Activated CD4-positive, alpha-beta T cell treated with anti-CD3 and anti-CD28 coated beads for 36 hours (primary cell): ENCODE results near the gene PTRHD1. TPM values are rescaled to one million over a fixed set of nuclear protein-coding genes. Genes with fewer than 3 reads are reported as not detected.

Source experiments
- ATAC-seq: fragments of 200-7000 bp; cut with Tn5 transposase; one replicate; pipeline ENCODE4 v1.10.0; 2021; ENCODE audit warnings: mild to moderate bottlenecking, moderate library complexity
- CTCF ChIA-PET: fragments of 350-600 bp; sonication (Branson Sonifier 250); formaldehyde crosslinking; loops from one replicate; lab custom pipeline; 2021; ENCODE audit warnings: antibody characterized with exemption; lab: Charles Lee
- POLR2A ChIA-PET: fragments of 350-600 bp; sonication (Branson Sonifier 250); formaldehyde crosslinking; loops from one replicate; lab custom pipeline; 2021; ENCODE audit warnings: antibody characterized with exemption, inconsistent platforms; lab: Charles Lee
- DNase-seq: peaks from one replicate; pipeline ENCODE4 v3.0.0-alpha.2; 2020
- H3K27ac Mint-ChIP-seq: one replicate; pipeline ENCODE4 v1.8.0; 2021; ENCODE audit warnings: mixed read lengths
- H3K27me3 Mint-ChIP-seq: one replicate; pipeline ENCODE4 v1.8.0; 2021; ENCODE audit warnings: mixed read lengths
- H3K36me3 Mint-ChIP-seq: one replicate; pipeline ENCODE4 v1.8.0; 2021; ENCODE audit warnings: low read depth, mixed read lengths
- H3K4me1 Mint-ChIP-seq: one replicate; pipeline ENCODE4 v1.8.0; 2021; ENCODE audit warnings: mixed read lengths
- H3K4me3 Mint-ChIP-seq: one replicate; pipeline ENCODE4 v1.8.0; 2021; ENCODE audit warnings: mild to moderate bottlenecking, moderate library complexity, mixed read lengths
- H3K9me3 Mint-ChIP-seq: one replicate; pipeline ENCODE4 v1.8.0; 2021; ENCODE audit warnings: low read depth, mixed read lengths
- intact Hi-C, 2 experiments: fragments of 100-400 bp; cut with DNase I in 1 of 2; cut with micrococcal nuclease in 1 of 2; formaldehyde crosslinking; loops; one replicate each; pipeline versions ENCODE4 v1.14.2 to v1.15.1; 2022 to 2024; cut with DNase I, micrococcal nuclease
- total RNA-seq, 2 experiments: library from RNA; stranded (reverse); gene quantifications; one replicate each; pipeline ENCODE4 v1.2.3, GENCODE V29; 2021

PTRHD1 gene
- total RNA-seq, 2 experiments from 2014 or later: 22.3 to 26.5 TPM

- Mint-ChIP-seq H3K36me3 (peaks cover 43% of the 10 kb centered on the region), H3K27ac (peak overlapping the region; percentile 100), H3K27me3 (no peaks in the 10 kb centered on the region), H3K4me1 (peaks cover 31% of the 10 kb centered on the region), H3K4me3 (peak overlapping the region; percentile 97), H3K9me3 (no peaks in the 10 kb centered on the region)
- ATAC-seq (no peak), DNase-seq (peak; percentile 19)
- ChIA-PET CTCF (interaction anchor here (0.6 to 1.3 kb wide), 3 partner anchors 136 to 443 kb away, joined by 3 to 4 read pairs (median 3); no protein-coding TSS in a partner anchor), POLR2A (no interaction called here)
- intact Hi-C loops: loop anchor here (1.0 to 5.0 kb wide), 13 partner anchors 126 to 878 kb away; partner anchors contain the start of genes ADCY3 (in 1 of the 2), ATAD2B (in 1 of the 2), DNAJC27 (in 1 of the 2) and DTNB (in 1 of the 2)
Observed at GRCh38 chr2:24793761-24794435, 707 bp upstream of the PTRHD1 start.

- H3K27me3 Mint-ChIP-seq: no peaks in the 10 kb centered on the region
- H3K4me1 Mint-ChIP-seq: peaks cover 24% of the 10 kb centered on the region
- peak overlapping the region; percentile 97 for H3K4me3 Mint-ChIP-seq
- ChIA-PET POLR2A (no interaction called here), CTCF (interaction anchor here (0.6 to 3.1 kb wide), 10 partner anchors 9 to 1576 kb away, joined by 3 to 20 read pairs (median 4); no protein-coding TSS in a partner anchor)
- peaks cover 35% of the 10 kb centered on the region for H3K36me3 Mint-ChIP-seq
- intact Hi-C loops: loop anchor here (2.0 to 5.0 kb wide), 6 partner anchors 180 to 880 kb away; partner anchors contain the start of genes ATAD2B (in 1 of the 2), DTNB (in 1 of the 2), EFR3B (in 1 of the 2) and NCOA1 (in 1 of the 2)
- peak overlapping the region; percentile 100 for H3K27ac Mint-ChIP-seq
- H3K9me3 Mint-ChIP-seq: no peaks in the 10 kb centered on the region
- ATAC-seq: no peak
- DNase-seq: no peak
Observed at GRCh38 chr2:24792542-24792873, 683 bp downstream of the PTRHD1 start.

- no peak for ATAC-seq
- ChIA-PET POLR2A (no interaction called here), CTCF (interaction anchor here (1.6 to 3.1 kb wide), 2 partner anchors 14 to 381 kb away, joined by 3 to 20 read pairs; no protein-coding TSS in a partner anchor)
- Mint-ChIP-seq H3K4me3 (no peak overlapping the region), H3K27me3 (no peaks in the 10 kb centered on the region), H3K36me3 (peaks cover 24% of the 10 kb centered on the region), H3K27ac (no peak overlapping the region), H3K9me3 (no peaks in the 10 kb centered on the region), H3K4me1 (peaks cover 14% of the 10 kb centered on the region)
- DNase-seq: no peak
- intact Hi-C loops: loop anchor here in 1 of 2 experiments (5.0 kb wide), 2 partner anchors 179 to 881 kb away; partner anchors contain the start of gene DTNB
Observed at GRCh38 chr2:24791452-24791851, 1.7 kb downstream of the PTRHD1 start.

GRCh38 chr2:24788816-24789215 is 4.4 kb downstream of the PTRHD1 start:
- H3K27ac Mint-ChIP-seq: no peak overlapping the region
- H3K4me1 Mint-ChIP-seq: peaks cover 4% of the 10 kb centered on the region
- H3K36me3 Mint-ChIP-seq: peaks cover 3% of the 10 kb centered on the region

GRCh38 chr2:24787532-24787931 is 5.7 kb downstream of the PTRHD1 start:
- CTCF ChIA-PET: no interaction called here

More at GRCh38 chr2:24788816-24789215, 4.4 kb downstream of the PTRHD1 start:
- intact Hi-C loops: no loop called here
- H3K27me3 Mint-ChIP-seq: no peaks in the 10 kb centered on the region
- no peak for DNase-seq
- no peak for ATAC-seq
- ChIA-PET CTCF (no interaction called here), POLR2A (no interaction called here)
- no peak overlapping the region for H3K4me3 Mint-ChIP-seq
- no peaks in the 10 kb centered on the region for H3K9me3 Mint-ChIP-seq

GRCh38 chr2:24785671-24786321 is 7.4 kb downstream of the PTRHD1 start:
- Mint-ChIP-seq H3K4me3 (no peak overlapping the region), H3K9me3 (no peaks in the 10 kb centered on the region), H3K27me3 (peaks cover 2% of the 10 kb centered on the region), H3K4me1 (no peaks in the 10 kb centered on the region), H3K27ac (no peak overlapping the region), H3K36me3 (peaks cover 3% of the 10 kb centered on the region)
- ChIA-PET POLR2A (no interaction called here), CTCF (no interaction called here)
- ATAC-seq: no peak
- DNase-seq: no peak
- intact Hi-C loops: no loop called here

More at GRCh38 chr2:24787532-24787931, 5.7 kb downstream of the PTRHD1 start:
- Mint-ChIP-seq H3K36me3 (peaks cover 3% of the 10 kb centered on the region), H3K9me3 (no peaks in the 10 kb centered on the region), H3K27ac (no peak overlapping the region), H3K4me1 (peaks cover 4% of the 10 kb centered on the region), H3K27me3 (peaks cover 2% of the 10 kb centered on the region), H3K4me3 (no peak overlapping the region)
- intact Hi-C loops: no loop called here
- no peak for DNase-seq
- POLR2A ChIA-PET: no interaction called here
- no peak for ATAC-seq

- ATAC-seq (no peak), DNase-seq (no peak)
- Mint-ChIP-seq H3K4me3 (no peak overlapping the region), H3K27ac (no peak overlapping the region), H3K27me3 (peaks cover 2% of the 10 kb centered on the region), H3K36me3 (no peaks in the 10 kb centered on the region), H3K9me3 (no peaks in the 10 kb centered on the region), H3K4me1 (no peaks in the 10 kb centered on the region)
- POLR2A ChIA-PET: interaction anchor here (0.6 kb wide), 1 partner anchor 14 kb away, joined by 3 read pairs; no protein-coding TSS in a partner anchor
- intact Hi-C loops: no loop called here
- CTCF ChIA-PET: interaction anchor here (1.0 to 1.4 kb wide), 3 partner anchors 9 to 373 kb away, joined by 3 to 4 read pairs (median 3); no protein-coding TSS in a partner anchor
Observed at GRCh38 chr2:24783641-24784040, 9.6 kb downstream of the PTRHD1 start.

GRCh38 chr2:24779116-24779515 is 14.1 kb downstream of the PTRHD1 start:
- Mint-ChIP-seq H3K4me1 (no peaks in the 10 kb centered on the region), H3K4me3 (no peak overlapping the region), H3K9me3 (no peaks in the 10 kb centered on the region), H3K27me3 (peaks cover 2% of the 10 kb centered on the region), H3K27ac (no peak overlapping the region), H3K36me3 (no peaks in the 10 kb centered on the region)
- ATAC-seq (no peak), DNase-seq (no peak)
- CTCF ChIA-PET: interaction anchor here (1.0 to 1.8 kb wide), 3 partner anchors 10 to 49 kb away, joined by 3 to 8 read pairs (median 6); partner anchors contain the start of genes CENPO and PTRHD1
- POLR2A ChIA-PET: no interaction called here
- intact Hi-C loops: no loop called here

- H3K36me3 Mint-ChIP-seq: no peaks in the 10 kb centered on the region
- intact Hi-C loops: no loop called here
Observed at GRCh38 chr2:24774373-24774772, 18.8 kb downstream of the PTRHD1 start.

GRCh38 chr2:24771764-24772586 is 21.2 kb downstream of the PTRHD1 start:
- Mint-ChIP-seq H3K36me3 (peaks cover 4% of the 10 kb centered on the region), H3K9me3 (no peaks in the 10 kb centered on the region), H3K27ac (no peak overlapping the region), H3K4me3 (no peak overlapping the region), H3K4me1 (no peaks in the 10 kb centered on the region), H3K27me3 (no peaks in the 10 kb centered on the region)
- ChIA-PET POLR2A (no interaction called here), CTCF (interaction anchor here (0.5 to 0.7 kb wide), 3 partner anchors 10 to 1542 kb away, joined by 3 read pairs; no protein-coding TSS in a partner anchor)
- DNase-seq: no peak
- intact Hi-C loops: no loop called here
- no peak for ATAC-seq

More at GRCh38 chr2:24774373-24774772, 18.8 kb downstream of the PTRHD1 start:
- no peak for DNase-seq
- no peaks in the 10 kb centered on the region for H3K27me3 Mint-ChIP-seq
- CTCF ChIA-PET: interaction anchor here (1.4 kb wide), 1 partner anchor 364 kb away, joined by 3 read pairs; no protein-coding TSS in a partner anchor
- POLR2A ChIA-PET: no interaction called here
- no peaks in the 10 kb centered on the region for H3K9me3 Mint-ChIP-seq
- no peak overlapping the region for H3K4me3 Mint-ChIP-seq
- no peak for ATAC-seq
- H3K27ac Mint-ChIP-seq: no peak overlapping the region
- H3K4me1 Mint-ChIP-seq: no peaks in the 10 kb centered on the region
